SK-N-SH (cell line): ENCODE data around the gene VANGL1. TPM values are rescaled to one million over a fixed set of nuclear protein-coding genes. Genes with fewer than 3 reads are reported as not detected.

ENCODE experiments used
- CHD2 ChIP-seq: fragments of 150-350 bp; IDR thresholded peaks from 2 replicates; pipeline ENCODE4 v1.6.1; 2018; ENCODE audit warnings: low read length; ENCODE audit not compliant: partially characterized antibody
- CTCF ChIP-seq: fragments of 200-600 bp; sonication (generic); IDR thresholded peaks from 2 replicates; pipeline ENCODE4 v1.6.1; 2017; ENCODE audit warnings: antibody characterized with exemption, mild to moderate bottlenecking, moderate library complexity
- ELF1 ChIP-seq: IDR thresholded peaks from 2 replicates; pipeline ENCODE4 v1.4.0; 2012
- EP300 ChIP-seq, 2 experiments: IDR thresholded peaks; 2 replicates each; pipeline versions ENCODE4 v1.4.0 to v1.6.1; 2012; ENCODE audit warnings: borderline replicate concordance in 1 of 2, low read depth in 1 of 2, low read length in 1 of 2
- FOSL2 ChIP-seq: IDR thresholded peaks from 2 replicates; pipeline ENCODE4 v1.4.0; 2012; ENCODE audit warnings: low read depth, mild to moderate bottlenecking, moderate library complexity, borderline replicate concordance
- GABPA ChIP-seq: IDR thresholded peaks from 2 replicates; pipeline ENCODE4 v1.4.0; 2012; ENCODE audit warnings: low read depth, mild to moderate bottlenecking
- GATA2 ChIP-seq: sonication (generic); formaldehyde crosslinking; IDR thresholded peaks from 2 replicates; pipeline ENCODE4 v1.5.0; 2020; ENCODE audit warnings: mild to moderate bottlenecking, missing genetic modification reagents
- IRF3 ChIP-seq: fragments of 150-350 bp; IDR thresholded peaks from 2 replicates; pipeline ENCODE4 v1.6.1; 2016; ENCODE audit warnings: mild to moderate bottlenecking, low read depth, low read length
- JUND ChIP-seq: IDR thresholded peaks from 2 replicates; pipeline ENCODE4 v1.4.0; 2012
- MEF2A ChIP-seq: IDR thresholded peaks from 2 replicates; pipeline ENCODE4 v1.4.0; 2012; ENCODE audit warnings: low read depth, borderline replicate concordance
- NFIC ChIP-seq: IDR thresholded peaks from 2 replicates; pipeline ENCODE4 v1.4.0; 2012; ENCODE audit warnings: borderline replicate concordance
- NRF1 ChIP-seq: IDR thresholded peaks from 2 replicates; pipeline ENCODE4 v1.6.1; 2012; ENCODE audit warnings: low read depth, mild to moderate bottlenecking, low read length
- POLR2AphosphoS5 ChIP-seq: IDR thresholded peaks from 2 replicates; pipeline ENCODE4 v1.6.1; 2012; ENCODE audit warnings: low read depth, low read length
- RAD21 ChIP-seq: IDR thresholded peaks from 2 replicates; pipeline ENCODE4 v1.6.1; 2012; ENCODE audit warnings: mild to moderate bottlenecking, low read length
- RCOR1 ChIP-seq: fragments of 150-350 bp; IDR thresholded peaks from 2 replicates; pipeline ENCODE4 v1.6.1; 2017; ENCODE audit warnings: antibody characterized with exemption, low read length
- RFX5 ChIP-seq: IDR thresholded peaks from 2 replicates; pipeline ENCODE4 v1.6.1; 2012; ENCODE audit warnings: mild to moderate bottlenecking, improper control_type of control experiment, low read length
- SMC3 ChIP-seq: IDR thresholded peaks from 2 replicates; pipeline ENCODE4 v1.6.1; 2012; ENCODE audit warnings: low read depth, low read length, improper control_type of control experiment
- TEAD4 ChIP-seq: IDR thresholded peaks from 2 replicates; pipeline ENCODE4 v1.4.0; 2012; ENCODE audit warnings: mild to moderate bottlenecking, borderline replicate concordance; ENCODE audit not compliant: insufficient read depth
- USF1 ChIP-seq: IDR thresholded peaks from 2 replicates; pipeline ENCODE4 v1.4.0; 2012; ENCODE audit warnings: low read depth, borderline replicate concordance
- YY1 ChIP-seq: IDR thresholded peaks from 2 replicates; pipeline ENCODE4 v1.4.0; 2012; ENCODE audit warnings: low read depth, mild to moderate bottlenecking
- polyA plus RNA-seq, 3 experiments: library from polyadenylated mRNA; depleted of rRNA; stranded (reverse); fragments of >200 nt; gene quantifications; 2 replicates each; pipeline ENCODE4 v1.2.3, GENCODE V29; 2012
- TF ChIP-seq, protein P1 (sequence below): IDR thresholded peaks from 2 replicates; pipeline ENCODE4 v1.4.0; 2012; ENCODE audit warnings: low read depth
- TF ChIP-seq, protein P2 (sequence below): IDR thresholded peaks from 2 replicates; pipeline ENCODE4 v1.6.1; 2012; ENCODE audit warnings: mild to moderate bottlenecking, low read depth, low read length, moderate library complexity

Gene VANGL1
- polyA plus RNA-seq, 1 of the 3 experiments (the other 2 are of a cell fraction) = 5.4 TPM

- TF ChIP-seq, protein P1, sequence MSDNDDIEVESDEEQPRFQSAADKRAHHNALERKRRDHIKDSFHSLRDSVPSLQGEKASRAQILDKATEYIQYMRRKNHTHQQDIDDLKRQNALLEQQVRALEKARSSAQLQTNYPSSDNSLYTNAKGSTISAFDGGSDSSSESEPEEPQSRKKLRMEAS = peak; percentile 61; the same call in 1 of the 2 replicates
- TF ChIP-seq, protein P2, sequence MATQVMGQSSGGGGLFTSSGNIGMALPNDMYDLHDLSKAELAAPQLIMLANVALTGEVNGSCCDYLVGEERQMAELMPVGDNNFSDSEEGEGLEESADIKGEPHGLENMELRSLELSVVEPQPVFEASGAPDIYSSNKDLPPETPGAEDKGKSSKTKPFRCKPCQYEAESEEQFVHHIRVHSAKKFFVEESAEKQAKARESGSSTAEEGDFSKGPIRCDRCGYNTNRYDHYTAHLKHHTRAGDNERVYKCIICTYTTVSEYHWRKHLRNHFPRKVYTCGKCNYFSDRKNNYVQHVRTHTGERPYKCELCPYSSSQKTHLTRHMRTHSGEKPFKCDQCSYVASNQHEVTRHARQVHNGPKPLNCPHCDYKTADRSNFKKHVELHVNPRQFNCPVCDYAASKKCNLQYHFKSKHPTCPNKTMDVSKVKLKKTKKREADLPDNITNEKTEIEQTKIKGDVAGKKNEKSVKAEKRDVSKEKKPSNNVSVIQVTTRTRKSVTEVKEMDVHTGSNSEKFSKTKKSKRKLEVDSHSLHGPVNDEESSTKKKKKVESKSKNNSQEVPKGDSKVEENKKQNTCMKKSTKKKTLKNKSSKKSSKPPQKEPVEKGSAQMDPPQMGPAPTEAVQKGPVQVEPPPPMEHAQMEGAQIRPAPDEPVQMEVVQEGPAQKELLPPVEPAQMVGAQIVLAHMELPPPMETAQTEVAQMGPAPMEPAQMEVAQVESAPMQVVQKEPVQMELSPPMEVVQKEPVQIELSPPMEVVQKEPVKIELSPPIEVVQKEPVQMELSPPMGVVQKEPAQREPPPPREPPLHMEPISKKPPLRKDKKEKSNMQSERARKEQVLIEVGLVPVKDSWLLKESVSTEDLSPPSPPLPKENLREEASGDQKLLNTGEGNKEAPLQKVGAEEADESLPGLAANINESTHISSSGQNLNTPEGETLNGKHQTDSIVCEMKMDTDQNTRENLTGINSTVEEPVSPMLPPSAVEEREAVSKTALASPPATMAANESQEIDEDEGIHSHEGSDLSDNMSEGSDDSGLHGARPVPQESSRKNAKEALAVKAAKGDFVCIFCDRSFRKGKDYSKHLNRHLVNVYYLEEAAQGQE = no peak
- TF ChIP-seq NRF1 = no peak
- TF ChIP-seq IRF3 = no peak
- TF ChIP-seq EP300 (IDR thresholded peaks at IDR 0.05; ENCODE audit: borderline replicate concordance in 1 of 2, low read depth in 1 of 2, low read length in 1 of 2) = peak in 1 of 2 experiments; percentile 8; a peak in 1 of 4 replicates
- TF ChIP-seq YY1 = peak; percentile 30; the same call in 1 of the 2 replicates
- TF ChIP-seq GATA2 = no peak
- TF ChIP-seq GABPA = no peak
- TF ChIP-seq USF1 = no peak
- no peak for TF ChIP-seq RCOR1
- TF ChIP-seq JUND = no peak
- no peak for TF ChIP-seq RFX5
- TF ChIP-seq TEAD4 = 0 out of 2 replicates have a peak, but pooled peaks have one; percentile 9
- TF ChIP-seq FOSL2 = no peak; the same call in 1 of the 2 replicates
- TF ChIP-seq CHD2 = no peak
- no peak for TF ChIP-seq ELF1
- TF ChIP-seq RAD21 = peak; percentile 98
- TF ChIP-seq NFIC = peak; percentile 69; the same call in 1 of the 2 replicates
- peak; percentile 98 for TF ChIP-seq CTCF
- no peak for TF ChIP-seq POLR2AphosphoS5
- no peak for TF ChIP-seq MEF2A
- TF ChIP-seq SMC3 = peak; percentile 96
These were observed 46.3 kb upstream of the VANGL1 start (continued) for GRCh38 chr1:115595279-115596079.
